Stimulated activated CD8-positive, alpha-beta memory T cell treated with anti-CD3 and anti-CD28 coated beads, Interleukin-4, amount 100 ng/mL, for 48 hours (primary cell): ENCODE results near the gene HSF4.
A peak's percentile ranks its signal among the peaks of the same experiment; 100 is the strongest.

ENCODE experiments used
- DNase-seq: peaks from one replicate; pipeline ENCODE4 v3.0.0-alpha.2; 2020

Gene HSF4

GRCh38 chr16:67187175-67187890, 22.8 kb downstream of the HSF4 start:
- DNase-seq = no peak

GRCh38 chr16:67188323-67188722, 23.8 kb downstream of the HSF4 start:
- no peak for DNase-seq

- no peak for DNase-seq
These were observed 24.3 kb downstream of the HSF4 start for GRCh38 chr16:67188798-67189197.

- DNase-seq = no peak
These were observed 25.5 kb downstream of the HSF4 start, which contains the start of gene EXOC3L1 for GRCh38 chr16:67190041-67190440. Gene EXOC3L1 (minus strand): TSS chr16:67190136. CDS start chr16:67189676, 460 bp downstream.

- DNase-seq = no peak
These were observed 26.2 kb downstream of the HSF4 start for GRCh38 chr16:67190448-67191399.

- DNase-seq = no peak
These were observed 27.0 kb downstream of the HSF4 start for GRCh38 chr16:67191411-67191994.

GRCh38 chr16:67191995-67192681, 27.6 kb downstream of the HSF4 start, which contains the start of gene E2F4:
Gene E2F4 (plus strand): TSS chr16:67192155. CDS start chr16:67192228, 73 bp downstream.
- DNase-seq = peak; percentile 93

- no peak for DNase-seq
These were observed 28.3 kb downstream of the HSF4 start for GRCh38 chr16:67192781-67193361.

GRCh38 chr16:67193536-67193935, 29.0 kb downstream of the HSF4 start:
- no peak for DNase-seq

GRCh38 chr16:67194260-67194659, 29.7 kb downstream of the HSF4 start:
- no peak for DNase-seq

GRCh38 chr16:67195676-67196075, 31.1 kb downstream of the HSF4 start:
- no peak for DNase-seq

- DNase-seq = no peak
These were observed 32.3 kb downstream of the HSF4 start for GRCh38 chr16:67196881-67197280.

- DNase-seq = no peak
These were observed 33.2 kb downstream of the HSF4 start for GRCh38 chr16:67197704-67198103.

GRCh38 chr16:67198238-67198734, 33.7 kb downstream of the HSF4 start:
- DNase-seq = no peak

GRCh38 chr16:67199011-67199807, 34.7 kb downstream of the HSF4 start, which contains the start of gene ELMO3:
Gene ELMO3 (plus strand): TSS chr16:67199131. CDS start chr16:67199327, 196 bp downstream.
- DNase-seq = no peak

- DNase-seq = no peak
These were observed 35.3 kb downstream of the HSF4 start for GRCh38 chr16:67199808-67200198.

GRCh38 chr16:67200491-67200890, 35.9 kb downstream of the HSF4 start:
- no peak for DNase-seq

- no peak for DNase-seq
These were observed 37.1 kb downstream of the HSF4 start for GRCh38 chr16:67201411-67202345.

- DNase-seq = no peak
These were observed 37.9 kb downstream of the HSF4 start for GRCh38 chr16:67202426-67202825.

GRCh38 chr16:67202956-67203493, 38.5 kb downstream of the HSF4 start:
- DNase-seq = no peak
